HG03135 (cell line): Measurements from ENCODE around the gene GRIK3.

ENCODE experiments used
- ATAC-seq: cut with Tn5 transposase; IDR thresholded peaks from one replicate; pipeline ENCODE4 v1.9.1; 2021; ENCODE audit warnings: mild to moderate bottlenecking, moderate library complexity; ENCODE audit not compliant: unreplicated experiment

GRIK3 gene

DNA sequence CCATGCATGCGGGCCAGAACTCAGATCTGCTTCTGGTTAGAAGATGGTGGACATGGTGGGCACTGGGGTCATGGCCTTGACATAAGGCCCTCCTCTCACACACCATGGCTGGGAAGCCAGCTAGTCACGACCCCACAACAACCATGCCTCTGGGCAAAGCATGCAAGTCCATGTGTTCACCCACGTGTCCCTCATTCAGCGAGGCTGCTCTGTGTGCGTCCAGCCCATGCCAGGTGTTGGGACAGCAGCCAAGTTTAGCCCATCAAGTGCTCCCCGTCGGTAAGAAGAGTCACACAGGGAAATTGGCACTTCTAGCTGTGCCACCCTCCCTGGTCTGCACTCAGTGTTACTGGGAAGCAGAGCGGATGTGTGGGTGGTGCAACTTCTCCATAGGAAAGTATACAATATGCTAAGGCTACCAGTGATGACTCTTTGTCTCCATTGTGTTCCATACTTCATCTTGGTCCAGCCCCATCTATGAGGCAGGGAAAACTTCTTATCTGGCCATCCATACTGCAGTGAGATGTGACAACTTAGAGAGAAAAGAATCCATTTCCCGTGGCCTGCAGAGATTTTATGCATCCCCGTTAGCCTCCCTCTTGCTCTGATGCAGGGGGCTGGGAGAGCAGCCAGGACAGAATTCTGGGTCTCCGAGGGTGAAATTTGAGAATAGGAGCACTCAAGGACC, 198.0 kb downstream of the GRIK3 start:
- ATAC-seq = no peak

DNA sequence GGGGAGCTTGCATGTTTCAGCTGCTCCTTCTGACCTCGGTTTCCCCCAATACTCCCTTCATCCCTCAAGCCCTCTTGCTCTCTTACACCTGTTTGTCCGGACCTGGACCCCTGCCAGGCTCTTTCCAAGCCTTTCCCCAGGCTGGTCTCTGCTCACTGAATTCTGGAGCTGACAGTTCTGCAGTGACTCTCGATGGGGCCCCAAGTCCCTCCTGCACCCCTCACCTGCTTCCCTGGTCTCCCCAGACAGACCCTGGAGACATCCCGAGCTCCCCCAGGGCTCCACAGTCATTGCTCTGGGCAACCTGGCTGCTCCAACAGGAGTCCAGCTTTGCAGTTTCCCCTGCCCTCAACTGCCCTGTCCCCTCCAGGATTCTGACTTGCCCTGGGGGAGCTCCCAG, 198.6 kb downstream of the GRIK3 start:
- ATAC-seq = no peak

DNA sequence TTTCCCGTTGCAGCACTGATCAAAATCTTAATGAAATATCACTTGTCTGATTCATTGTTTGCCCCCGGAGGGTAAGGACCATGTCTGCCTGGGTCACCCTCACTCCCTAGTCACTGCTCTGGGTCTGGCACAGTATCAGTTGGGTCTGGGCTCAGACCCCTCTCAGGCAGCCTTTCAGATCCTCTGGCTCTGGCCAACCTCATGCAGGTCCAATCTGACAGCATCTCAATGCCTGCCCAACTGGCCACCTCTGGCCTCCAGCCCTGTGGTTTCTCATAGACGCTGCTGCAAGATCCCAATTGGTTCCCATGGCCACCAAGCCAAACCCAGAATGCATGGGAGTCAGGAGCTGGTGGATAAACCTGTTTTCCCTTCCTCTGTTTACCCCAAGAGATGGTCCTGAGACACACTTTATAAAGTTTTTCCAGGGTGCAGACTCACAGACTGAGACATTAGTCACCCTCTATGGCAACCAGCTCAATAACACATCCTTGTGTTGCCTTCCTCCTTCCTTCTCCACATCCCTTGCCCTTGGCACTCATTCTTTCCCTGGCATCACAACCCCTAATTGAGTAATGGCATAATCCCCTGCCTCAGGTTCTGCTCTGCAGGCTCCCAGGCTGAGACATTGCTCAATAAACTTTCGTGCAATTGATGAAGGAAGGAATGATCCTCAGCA, 199.2 kb downstream of the GRIK3 start:
- no peak for ATAC-seq

DNA sequence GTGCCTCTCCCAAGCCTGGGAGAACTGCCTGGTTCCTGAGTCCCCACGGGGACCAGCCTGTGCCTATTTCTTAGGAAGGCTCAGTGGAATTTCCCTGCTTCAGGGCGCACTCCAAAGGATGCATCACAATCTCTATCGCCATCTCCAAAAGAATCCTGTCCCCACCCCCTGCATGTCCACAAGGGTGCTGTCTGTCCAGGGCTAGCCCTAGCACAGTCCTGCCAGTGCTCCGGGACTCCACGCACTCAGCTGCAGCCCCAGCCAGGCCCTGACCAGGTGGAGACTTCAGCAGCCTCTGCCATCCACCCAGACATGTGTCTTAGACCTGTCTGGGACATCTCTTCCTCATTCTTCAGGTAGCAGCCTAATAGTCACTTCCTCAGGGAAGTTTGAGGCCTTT, 199.7 kb downstream of the GRIK3 start:
- ATAC-seq = no peak

DNA sequence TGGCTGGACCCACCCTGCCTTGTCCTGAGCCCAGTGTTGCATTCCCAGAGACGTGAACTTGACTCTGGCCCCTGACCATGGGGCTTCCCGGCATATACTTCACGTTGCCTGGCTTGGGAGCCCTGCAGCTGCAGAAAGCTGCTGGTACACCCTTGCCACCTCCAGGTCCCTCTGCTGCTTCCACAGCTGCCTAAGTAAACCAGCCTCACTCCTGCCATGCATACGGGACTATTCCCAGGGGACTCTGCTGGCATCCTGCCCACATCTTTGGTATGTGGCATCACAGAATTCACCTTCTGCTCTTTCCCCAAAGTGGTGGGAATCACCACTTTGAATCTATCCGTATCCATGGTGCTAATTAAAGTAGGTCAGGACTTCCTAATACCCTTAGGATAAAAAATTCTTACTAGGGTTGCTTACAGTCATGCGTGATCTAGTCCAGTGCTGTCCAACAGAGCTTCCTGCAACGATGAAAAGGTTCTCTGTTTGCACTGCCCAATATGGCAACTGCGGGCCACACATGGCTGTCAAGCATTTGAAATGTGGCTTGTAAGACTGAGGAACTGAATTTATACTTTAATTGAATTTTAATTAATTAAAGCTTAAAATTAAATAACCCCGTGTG, 203.0 kb downstream of the GRIK3 start:
- no peak for ATAC-seq

DNA sequence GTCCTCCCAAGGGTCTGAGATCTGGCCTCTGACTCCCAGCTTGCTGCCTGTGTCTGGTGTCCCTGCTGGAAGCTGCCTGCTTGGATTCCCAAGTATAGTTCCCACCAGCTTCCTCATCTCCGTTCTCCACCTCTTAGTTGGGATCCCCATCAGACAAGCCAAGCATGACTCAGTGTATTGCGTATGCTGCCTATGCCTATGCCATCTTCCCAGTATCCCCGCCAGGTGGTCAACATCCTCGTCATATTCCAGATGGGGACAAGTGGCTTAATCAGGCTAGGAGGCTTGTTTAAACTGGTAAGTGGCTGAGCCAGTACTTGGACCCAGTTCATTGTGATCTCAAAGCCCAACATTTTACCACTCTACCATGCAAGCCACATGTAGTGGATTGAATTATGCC, 204.4 kb downstream of the GRIK3 start:
- no peak for ATAC-seq

DNA sequence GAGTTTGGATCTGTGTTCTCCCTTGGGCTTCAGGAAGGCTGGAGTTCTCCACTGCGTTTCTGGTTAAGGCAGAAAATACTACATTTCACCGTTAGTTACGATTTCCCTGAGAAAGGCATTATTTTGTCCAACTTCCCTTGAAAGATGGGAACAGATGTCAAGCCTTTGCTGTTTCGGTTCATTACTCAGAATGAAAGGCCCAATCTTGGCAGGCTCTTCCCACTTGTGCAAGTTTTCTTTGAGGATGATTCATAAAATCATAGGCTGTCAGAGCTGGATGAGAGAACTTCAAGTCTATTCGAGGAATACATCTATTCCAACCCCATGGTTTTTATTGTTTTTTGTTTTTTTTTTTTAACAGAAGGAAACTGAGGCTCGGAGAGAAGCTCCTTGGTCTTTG, 205.2 kb downstream of the GRIK3 start:
- ATAC-seq = no peak

DNA sequence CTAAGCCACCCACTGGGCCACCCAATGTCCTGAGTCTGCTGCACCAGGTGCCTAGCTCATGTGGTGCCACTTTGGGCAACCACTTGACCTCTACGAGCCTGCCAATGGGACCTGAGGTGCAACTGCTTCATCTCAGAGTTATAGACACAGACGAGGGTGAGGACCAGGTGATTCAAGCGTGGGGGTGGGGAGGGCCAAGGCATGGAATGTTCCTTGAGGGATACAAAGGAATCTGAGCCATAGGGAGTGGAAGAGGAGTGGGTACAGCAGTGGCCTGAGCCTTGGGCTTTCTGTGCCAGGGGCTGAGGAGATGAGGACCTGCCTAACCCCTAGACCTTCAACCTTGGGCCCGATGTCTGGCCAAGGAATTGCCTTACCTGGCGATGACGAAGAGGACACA, 209.1 kb downstream of the GRIK3 start:
- no peak for ATAC-seq

DNA sequence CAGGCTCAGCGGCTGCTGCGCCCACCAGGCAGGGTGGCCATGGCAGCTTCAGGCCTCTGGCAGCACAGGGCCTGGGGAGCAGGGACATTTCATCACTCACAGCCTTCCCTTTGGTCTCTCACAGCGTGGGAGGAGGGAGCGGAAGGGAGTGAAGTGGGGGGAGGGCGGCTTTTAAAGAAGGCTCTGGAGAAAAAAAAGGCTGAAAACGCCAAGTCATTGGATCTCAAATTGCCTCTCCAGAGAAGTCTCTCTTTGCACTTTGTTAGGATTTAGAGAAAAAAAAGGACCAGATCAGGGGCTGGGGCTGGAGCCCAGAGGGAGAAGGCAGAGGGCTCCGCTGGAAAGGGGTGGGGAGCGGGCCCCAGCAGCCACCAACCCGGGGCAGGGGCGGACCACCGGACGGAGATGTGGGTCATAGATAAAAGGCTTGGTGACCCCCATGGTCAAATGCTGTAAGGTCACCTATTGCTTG, 209.9 kb downstream of the GRIK3 start:
- ATAC-seq = no peak

DNA sequence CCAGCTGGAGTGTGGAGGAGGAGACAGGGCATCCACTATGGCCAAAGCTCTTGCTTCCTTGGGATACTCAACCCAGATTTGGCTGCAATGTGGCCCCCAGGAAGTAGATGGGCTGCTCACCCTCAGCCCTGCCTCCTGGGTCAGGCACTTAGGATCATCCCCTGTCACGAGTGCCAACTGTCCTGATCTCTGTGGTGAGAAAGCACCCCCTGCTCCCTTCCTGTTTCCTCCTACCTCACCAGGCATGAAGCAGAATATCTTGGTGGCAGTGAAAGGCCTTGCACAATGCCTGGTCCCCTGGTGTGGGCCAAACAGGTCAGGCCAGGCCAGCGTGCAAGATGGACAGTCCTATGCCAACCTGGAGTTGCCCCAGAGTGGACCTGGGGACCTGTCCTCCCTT, 211.7 kb downstream of the GRIK3 start:
- no peak for ATAC-seq

DNA sequence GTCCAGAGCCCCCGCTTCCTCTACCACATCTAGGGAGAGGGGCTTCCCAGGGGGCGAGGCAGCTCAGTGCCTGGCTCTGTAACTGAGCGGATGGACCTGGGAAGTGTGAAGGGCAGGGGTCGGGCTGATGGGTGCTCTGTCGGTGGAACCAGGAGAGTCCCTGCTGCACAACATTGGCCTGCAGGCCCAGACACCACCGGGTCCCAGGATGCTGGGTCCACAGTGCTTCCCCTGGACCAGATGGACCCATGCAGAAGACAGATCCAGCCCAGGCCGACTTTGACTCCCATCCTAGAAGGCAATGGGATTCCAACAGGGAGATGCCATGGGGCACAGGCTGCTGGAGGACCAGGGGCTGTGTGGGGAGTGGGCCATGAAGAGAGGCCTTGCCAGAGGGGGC, 212.9 kb downstream of the GRIK3 start:
- ATAC-seq = no peak

DNA sequence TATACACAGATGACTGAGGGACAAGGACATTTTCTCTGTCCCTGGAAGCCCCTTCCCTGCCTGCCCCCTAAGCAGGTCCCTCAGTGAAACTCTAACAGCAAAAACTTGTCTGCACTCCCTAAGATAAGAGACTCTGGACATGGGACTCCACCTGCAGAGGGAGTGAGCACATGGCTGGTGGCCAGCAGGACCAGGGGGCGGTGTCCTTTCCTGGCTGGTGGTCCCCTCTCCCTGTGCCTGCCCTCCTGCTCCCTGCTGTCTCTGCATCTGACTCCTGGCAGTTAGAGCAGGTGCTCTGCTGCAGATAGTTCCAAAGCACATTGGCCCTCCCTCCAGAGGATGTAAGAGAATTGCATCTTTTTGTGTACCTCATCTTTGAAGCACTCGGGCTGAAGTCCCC, 215.5 kb downstream of the GRIK3 start:
- no peak for ATAC-seq

DNA sequence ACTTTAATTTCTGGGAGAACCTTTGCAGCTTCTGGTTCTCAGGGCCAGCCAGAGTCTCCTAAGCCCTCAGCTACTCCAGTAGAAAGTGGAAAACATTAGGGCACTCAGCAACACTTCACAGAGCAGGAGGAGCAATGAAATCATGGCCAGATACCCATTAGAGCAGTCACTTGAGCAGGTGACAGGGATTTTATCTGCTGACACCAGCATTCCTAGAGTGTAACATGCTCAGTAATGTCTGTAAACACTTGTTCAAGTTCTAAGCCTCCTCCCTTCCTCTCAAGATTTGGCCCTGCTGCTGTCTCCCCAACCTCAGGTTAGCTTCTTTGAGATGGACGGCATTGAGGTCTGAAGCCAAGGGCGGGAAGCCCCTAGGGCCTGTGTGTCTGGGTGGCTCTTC, 218.0 kb downstream of the GRIK3 start:
- ATAC-seq = no peak

DNA sequence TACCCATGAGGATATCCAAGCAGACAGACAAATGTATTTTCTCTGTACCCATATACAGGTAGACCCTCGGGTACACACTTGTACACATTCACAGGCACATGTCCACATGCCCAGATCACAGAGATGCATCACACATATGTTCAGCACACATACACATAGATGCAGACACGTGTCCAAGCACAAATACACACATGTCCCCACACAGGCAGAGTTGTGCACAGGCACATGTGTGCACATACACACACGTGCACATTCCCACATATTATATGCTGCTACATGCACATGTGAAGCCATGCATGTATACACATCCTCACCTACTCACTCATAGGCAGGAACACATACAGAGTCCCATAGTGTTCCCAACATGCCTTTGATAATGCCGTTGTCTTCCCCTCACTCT, 219.5 kb downstream of the GRIK3 start:
- no peak for ATAC-seq

DNA sequence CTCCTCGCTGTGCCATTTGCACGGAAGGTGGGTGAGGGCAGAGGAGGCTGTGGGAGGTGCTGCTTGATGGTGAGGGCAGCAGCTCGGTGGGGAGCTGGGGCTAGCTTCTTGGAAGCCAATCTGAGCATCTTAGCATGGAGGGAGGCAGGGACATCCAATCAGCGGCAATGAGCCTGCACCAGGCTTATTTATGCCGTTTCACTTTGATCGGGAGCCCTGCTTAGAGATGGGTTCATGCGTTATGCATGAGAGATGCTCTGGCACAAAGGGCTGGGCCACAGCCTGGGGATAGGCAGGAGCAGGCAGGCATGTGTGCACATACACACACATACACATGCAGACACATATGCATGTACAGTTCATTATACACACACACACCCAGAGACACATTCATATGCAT, 220.2 kb downstream of the GRIK3 start:
- no peak for ATAC-seq

DNA sequence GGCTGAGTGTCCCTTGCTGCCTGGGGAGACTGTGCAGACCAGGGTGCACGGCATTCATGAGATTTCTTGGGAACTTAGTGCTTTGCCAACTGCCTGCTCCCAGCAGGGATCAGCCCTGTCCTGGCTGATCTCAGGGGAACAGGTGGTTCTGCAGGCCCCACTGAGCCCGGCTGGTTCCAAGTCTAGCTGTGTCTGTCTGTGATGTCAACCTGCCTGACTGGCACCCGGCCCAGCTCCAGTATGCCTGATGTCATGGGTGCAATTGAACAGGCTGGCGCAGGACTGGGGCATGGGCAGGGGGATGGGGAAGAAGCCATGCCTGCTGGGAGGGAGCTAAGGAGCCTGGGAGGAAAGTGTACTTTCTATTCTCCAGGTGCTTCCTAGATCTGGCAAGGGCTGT, 227.1 kb downstream of the GRIK3 start:
- ATAC-seq = no peak

DNA sequence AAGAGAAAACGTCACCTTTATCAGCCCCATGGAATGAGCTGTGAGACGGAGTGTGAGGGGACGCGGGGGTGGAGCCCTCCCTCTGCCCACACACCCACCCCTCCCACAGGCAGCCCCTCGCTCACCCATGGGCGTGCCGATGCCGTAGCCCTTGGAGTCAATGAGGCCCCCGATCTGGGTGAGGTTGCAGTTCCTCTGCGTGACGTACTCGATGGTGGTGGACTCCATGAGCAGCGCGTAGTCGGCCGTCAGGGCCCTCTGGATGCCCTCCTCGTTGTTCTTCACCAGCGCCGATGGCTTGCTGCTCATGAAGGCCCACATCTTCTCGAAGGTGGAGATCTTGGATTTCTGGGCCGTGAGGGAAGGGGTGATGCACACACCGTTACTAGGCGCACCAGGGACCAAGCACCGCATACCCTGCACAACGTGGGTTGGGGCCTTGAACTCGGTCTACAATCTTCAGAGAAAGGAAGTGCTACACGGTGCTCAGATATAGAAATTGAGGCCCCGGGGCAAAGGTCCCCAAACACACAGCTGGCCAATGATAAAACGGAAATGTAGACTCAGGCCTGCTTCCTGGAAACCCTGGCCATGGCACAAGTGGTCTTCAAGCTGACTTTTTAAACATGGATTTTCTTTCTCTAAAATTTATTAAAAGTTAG, 228.2 kb downstream of the GRIK3 start:
- ATAC-seq = no peak

DNA sequence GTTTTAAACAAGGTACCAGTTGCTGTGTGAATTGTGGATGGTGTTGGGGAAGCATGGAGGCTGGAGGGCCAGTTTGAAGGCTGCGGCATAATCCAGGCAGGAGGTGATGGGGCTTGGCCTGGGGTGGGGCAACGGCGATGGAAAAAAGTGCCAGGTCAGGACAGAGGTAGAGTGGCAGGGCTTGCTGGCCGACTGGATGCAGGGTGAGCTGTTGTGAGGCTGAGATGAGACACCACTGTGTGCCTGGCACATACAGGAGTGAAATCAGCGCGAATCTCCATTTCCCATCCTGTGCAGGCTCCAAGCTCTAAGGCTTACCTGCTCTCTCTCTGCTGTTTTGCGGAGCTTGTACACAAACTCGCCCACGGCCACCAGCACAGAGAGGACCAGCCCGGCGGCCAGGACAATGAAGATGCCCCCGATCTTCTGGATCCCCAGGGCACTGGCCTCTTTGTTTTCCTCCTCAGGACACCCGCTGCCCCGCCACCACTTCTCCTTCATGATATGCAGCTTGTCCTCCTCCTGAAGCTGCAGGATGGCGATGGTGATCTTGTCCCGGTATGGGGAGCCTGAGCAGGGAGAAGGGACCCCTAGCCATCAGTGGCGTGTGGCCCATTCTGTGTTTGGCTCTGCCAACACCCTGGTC, 229.5 kb downstream of the GRIK3 start:
- ATAC-seq = no peak

DNA sequence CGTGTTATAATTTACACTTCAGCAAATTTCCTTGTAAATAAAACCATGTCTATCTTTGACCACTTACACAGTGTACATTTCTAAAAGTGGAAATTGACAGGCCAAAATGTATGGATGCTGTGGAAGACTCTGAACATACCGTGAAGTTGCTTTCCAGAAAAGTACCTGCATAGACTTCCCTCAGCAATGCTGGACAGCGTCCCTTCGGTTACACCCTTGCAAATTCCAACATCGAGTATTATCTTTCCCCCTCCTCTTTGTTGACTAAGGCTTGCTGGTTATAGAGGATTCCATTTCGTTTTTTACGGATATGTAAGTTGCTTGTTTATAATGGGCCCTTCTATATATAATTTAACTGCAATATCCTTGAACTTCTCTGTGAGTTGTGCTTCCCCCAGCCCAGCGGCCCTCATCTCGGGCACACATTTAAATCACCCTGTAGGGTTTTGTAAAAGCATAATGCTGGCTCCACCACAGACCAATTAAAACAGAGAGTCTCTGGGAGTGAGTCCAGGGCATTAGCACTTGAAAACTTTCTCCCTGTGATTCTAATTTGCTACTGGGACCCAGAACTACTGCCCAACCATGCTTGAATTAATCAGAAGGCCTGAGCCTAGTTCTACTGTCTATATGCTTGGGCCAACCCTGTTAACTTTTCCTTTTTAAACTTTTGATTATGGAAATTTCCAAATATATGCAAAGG, 230.3 kb downstream of the GRIK3 start:
- ATAC-seq = no peak

DNA sequence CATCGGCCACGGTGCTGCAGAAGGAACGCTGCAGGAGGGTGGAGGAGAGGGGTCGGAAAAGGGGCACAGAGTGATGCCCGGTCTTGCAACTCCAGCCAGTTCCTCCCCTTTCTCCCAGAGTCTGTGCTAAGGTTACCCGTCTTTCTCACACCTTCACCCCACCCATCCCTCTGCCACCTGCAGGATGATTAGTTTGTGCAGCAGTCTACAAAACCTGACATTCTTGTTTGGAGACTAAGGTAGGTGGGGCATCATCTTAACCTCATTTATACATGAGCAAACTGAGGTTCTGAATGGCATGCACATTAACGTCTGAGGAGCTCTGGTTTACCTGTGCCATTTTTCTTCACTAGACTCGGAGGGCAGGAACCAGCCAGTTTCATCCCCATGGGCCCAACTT, 232.3 kb downstream of the GRIK3 start:
- no peak for ATAC-seq

DNA sequence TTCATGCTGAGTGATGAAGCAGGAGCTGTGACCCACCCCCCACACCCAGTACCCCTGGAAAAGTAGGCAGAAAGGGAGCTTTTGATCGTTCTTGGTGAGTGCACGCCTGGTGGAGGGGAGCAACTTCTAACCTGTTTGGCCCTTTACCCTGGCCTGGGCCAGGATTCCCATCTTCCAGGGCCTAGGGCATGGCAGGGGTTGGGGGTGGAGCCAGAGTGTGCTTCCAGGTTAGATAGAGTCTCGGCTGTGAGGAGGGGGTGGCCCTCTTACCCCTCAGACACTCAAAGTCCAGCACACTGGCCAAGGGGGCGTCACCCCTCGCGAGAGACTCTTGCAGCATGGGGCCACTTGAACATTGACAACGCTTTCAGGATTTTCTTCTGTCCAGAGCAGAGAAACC, 236.6 kb downstream of the GRIK3 start:
- ATAC-seq = no peak
